ENCODE results near the gene KCTD3.

Gene KCTD3

DNA sequence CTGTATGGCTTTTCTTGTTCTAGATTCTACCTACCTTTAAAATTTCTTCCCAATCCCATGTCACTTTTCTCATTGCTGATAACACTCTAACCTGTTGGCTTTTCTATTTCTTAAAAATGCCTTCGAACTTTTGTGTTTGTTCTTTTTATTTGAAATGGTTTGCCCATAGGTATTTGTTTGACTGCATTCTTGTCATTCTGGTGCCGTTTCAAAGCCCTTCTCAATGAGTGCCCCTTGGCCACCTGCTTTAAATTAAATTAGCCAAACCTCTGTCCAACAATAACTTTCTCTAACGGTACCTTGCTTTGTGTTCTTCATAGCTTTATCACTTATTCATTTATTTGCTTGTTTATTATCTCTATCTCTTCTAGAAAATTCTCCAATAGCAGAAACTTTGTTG, 38.9 kb downstream of the KCTD3 start:
- DNase-seq (ENCODE audit: low read depth): no peak

DNA sequence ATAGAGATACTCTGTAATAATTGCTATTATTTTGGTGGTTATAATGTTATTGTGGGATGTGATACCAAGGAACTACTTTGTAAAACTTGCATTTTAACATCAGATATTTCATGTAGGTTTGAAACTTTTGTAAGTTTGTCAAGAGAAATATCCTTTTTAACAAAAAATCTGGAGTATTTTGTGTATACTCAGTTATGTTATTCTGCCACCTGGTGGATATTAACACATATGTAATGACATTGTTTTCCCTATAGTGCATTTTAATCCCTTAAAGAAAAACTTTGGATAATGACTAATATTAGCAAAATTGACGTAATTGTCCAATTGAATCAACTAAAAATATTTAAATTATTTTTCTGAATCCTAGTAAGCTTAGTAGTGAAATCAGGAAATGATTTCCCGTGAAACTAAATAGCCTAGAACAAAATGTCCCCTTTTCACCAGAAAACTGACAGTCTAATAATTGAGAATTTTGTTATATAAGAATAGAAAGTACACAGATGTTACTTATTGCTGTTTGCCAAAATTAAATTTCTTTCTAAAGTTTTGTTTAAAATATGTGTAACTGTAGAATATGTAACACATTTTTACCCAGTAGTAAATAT, 39.6 kb downstream of the KCTD3 start:
- no peak for DNase-seq (ENCODE audit: low read depth)

GRCh38 chr1:215607412-215607811, 40.3 kb downstream of the KCTD3 start:
- no peak for DNase-seq (ENCODE audit: low read depth)

DNA sequence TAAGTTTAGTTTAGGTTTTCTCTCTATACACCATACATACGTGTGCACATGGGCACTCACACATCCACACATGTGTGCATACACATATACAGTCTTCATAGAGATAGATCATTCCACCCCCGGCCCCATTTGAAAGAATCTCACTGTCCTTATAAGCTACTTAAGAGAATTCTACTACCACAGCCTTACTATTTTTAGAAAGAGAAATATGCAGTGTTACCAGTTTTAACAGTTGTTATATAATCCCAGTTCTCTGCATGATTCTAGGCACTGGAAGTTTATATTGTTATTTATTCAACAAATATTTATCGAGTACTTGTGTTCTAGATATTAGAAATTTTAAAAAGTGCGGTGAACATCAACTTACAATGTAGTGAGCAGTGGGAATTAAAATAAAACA, 41.5 kb downstream of the KCTD3 start:
- no peak for DNase-seq (ENCODE audit: low read depth)

- DNase-seq (ENCODE audit: low read depth): no peak
Observed at GRCh38 chr1:215612391-215612790, 45.3 kb downstream of the KCTD3 start.

GRCh38 chr1:215617979-215618378, 50.9 kb downstream of the KCTD3 start:
- DNase-seq (ENCODE audit: low read depth): no peak

DNA sequence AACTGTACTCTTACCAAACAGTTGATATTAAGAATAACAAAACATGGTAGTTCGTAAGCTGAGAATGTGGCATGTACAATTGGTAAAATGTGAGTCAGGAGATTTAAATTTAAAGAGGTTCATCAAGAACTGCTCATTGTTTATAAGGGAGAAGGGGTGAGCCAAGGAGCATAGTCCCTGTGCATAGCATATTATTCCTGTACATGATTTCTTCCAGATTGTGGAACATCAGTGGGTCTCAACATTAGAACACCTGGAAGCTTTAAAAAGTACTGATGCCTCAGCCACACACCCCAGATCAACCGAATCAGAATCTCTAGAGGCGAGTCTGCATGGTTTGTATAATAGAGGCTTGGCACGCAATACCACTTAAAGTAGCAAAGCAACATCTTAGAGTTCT, 56.1 kb downstream of the KCTD3 start:
- DNase-seq (ENCODE audit: low read depth): no peak

DNA sequence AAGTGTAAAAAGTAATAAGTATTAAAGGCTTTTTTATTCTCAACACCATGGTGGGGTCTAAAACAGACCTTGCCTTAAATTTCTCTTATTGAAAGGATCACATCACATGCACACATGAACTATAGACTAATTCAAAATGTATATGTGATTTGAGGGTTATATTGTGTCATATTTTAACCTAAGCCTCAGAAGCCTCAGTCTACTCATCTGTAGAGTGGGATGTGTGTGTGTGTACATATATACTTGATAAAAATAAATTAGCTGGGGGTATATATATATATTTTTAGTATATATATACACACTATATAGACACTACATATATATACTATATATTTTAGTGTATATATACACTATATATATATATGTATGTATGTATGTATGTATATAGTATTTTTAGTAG, 58.8 kb downstream of the KCTD3 start:
- DNase-seq (ENCODE audit: low read depth): no peak

GRCh38 chr1:215631040-215631439, 63.9 kb downstream of the KCTD3 start:
- DNase-seq (ENCODE audit: low read depth): no peak

- no peak for DNase-seq (ENCODE audit: low read depth)
Observed at GRCh38 chr1:215631489-215631888, 64.4 kb downstream of the KCTD3 start.

GRCh38 chr1:215635827-215636226, 68.7 kb downstream of the KCTD3 start:
- no peak for DNase-seq (ENCODE audit: low read depth)

DNA sequence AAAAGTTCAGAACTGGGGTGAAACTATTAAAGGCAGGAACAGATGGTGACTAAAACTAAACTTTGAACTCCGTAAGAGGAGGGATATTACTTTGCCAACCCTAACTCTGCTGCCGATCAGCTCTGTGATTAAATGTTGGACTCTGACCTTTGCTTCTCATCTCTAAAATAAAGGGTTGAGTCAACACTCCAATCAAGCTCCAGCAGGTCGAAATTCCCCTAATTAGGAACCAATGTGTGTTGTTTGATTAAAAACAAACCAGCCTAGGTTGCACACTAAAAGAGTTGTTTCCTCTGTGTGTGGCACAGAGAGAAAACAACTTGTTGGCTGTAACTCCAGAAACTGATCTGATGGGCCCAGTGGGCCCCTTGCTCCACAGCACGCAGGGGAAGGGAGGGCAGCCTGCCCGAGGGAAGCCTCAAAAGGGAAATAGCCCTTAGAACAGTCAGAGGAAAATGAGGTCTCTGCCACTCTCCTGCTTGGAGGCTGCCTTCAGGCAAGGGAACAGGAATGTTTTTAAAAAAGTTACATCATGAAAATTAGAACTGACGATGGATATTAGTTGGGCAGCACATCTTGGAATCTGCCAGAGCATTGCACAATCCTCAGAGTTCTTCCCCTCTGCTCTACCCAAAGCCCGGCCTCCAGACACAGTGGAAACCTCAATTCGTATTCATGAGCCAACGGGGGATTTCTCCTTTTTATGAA, 69.3 kb downstream of the KCTD3 start:
- DNase-seq (ENCODE audit: low read depth): no peak

- no peak for DNase-seq (ENCODE audit: low read depth)
Observed at GRCh38 chr1:215637041-215637573, 70.0 kb downstream of the KCTD3 start.

DNA sequence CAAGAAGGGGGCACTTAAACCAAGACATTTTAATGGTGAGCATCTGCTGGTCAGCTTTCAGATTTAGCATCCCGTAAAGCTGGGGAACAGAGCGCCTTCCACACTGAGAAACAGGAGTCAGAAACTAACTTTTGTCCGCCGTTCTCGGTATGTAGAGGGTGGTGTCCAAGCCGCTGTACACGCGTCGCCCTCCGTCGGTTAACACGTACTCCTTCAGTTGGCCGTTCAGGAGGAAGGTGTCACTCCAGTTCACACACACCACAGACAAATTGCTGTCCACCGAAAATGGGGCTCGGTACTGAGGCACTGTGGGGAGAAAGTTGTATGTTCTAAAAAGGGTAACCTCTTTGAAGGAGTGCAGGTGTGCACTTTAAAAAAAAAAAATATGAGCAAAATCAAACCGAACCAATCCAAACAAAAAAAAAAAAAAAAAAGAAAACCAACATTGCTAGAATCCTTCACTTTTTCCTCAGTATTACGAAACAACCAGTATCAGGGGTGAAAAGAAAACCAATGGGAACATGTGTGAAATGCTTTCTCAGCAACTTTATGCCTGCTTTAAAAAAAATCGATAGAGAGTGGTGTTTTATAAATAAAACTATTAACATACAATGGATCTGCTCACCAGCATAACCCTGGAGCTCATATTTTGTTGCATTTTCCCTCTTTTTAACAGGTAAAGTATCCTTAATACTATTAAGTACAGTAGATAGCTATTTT, 73.5 kb downstream of the KCTD3 start:
- no peak for DNase-seq (ENCODE audit: low read depth)

DNA sequence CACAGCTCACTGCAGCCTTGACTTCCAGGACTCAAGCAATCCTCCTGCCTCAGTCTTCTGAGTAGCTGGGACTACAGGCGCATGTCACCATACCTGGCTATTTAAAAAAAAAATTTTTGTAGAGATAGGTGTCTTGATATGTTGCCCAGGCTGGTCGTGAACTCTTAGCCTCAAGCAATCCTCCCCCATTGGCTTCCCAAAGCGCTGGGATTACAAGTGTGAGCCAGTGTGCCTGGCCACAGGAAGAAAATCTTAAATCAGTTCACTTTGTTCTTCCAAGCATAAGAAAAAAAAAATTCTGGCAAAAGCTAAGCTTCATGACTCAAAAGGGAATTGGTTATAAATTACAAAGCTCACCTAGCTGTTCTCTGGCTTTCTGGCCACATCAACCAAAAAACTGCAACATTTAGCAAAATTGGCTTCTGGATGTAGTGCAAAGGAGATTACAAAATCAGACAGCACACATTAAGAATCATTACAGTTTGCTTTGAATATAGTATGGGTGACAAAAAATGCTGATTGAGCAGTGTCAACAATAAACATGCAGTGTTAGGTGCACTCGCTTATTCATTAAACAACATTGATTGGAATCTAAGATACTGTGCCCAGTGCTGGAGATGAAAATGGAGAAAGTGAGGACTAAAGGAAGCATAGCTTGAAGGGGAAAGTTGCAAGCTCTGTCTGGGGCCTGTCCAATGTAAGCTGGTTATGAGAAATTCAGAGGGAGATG, 76.7 kb downstream of the KCTD3 start:
- no peak for DNase-seq (ENCODE audit: low read depth)

- no peak for DNase-seq (ENCODE audit: low read depth)
Observed at GRCh38 chr1:215645182-215645581, 78.1 kb downstream of the KCTD3 start.

- no peak for DNase-seq (ENCODE audit: low read depth)
Observed at GRCh38 chr1:215645861-215646260, 78.8 kb downstream of the KCTD3 start.

DNA sequence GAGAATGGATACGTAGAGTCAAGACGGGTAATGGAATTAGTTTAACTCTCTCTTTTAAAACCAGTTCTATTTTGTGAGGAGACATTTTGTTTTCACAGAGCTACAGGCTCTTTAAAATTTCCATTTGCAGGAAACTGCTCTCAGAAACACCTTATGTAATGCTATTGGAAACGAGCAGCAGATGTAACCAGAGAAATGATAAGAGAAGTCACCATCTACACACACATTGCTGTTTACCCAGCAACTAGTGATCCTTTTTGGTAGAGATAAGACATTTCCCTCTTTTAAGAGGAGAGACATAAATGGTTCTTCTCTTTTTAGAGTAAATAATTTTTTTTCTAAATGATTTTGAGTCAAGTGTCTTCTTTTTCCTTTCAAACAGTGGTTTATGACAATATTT, 80.6 kb downstream of the KCTD3 start:
- DNase-seq (ENCODE audit: low read depth): no peak

GRCh38 chr1:215648957-215649356, 81.9 kb downstream of the KCTD3 start:
- no peak for DNase-seq (ENCODE audit: low read depth)

DNA sequence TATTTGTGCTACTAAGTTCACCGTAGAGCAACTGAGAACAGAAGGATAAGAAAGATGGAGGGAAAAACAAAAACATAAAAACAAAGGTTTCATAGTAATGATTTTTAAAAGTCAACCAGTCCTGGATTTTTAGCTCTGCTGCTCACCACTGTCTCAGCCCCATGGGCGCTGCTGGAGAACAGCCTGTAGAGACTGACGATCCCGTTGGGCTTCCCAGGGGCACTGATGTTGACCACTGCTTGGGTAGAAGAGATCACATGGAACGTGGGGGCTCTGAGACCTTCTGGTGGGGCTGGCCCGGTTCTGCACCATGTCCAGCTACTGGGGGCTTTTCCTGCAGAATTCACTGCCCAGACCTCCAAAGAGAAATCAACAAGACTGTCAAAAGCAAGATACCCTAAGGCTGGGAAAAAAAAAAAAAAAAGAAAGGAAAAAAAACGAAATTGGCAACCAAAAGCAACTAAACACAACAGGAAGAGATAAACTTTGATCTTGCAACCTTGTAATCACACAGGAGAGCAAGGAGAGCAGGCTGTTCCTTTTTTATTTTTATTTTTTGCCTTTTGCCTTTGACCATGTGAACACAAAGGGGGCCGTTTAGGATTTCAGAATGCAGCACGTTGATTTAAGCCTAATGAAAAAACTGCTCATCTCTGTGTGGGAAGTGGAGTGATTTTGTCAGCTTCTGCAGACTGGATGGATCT, 83.5 kb downstream of the KCTD3 start:
- no peak for DNase-seq (ENCODE audit: low read depth)

- DNase-seq (ENCODE audit: low read depth): no peak
Observed at GRCh38 chr1:215651867-215652266, 84.8 kb downstream of the KCTD3 start.

DNA sequence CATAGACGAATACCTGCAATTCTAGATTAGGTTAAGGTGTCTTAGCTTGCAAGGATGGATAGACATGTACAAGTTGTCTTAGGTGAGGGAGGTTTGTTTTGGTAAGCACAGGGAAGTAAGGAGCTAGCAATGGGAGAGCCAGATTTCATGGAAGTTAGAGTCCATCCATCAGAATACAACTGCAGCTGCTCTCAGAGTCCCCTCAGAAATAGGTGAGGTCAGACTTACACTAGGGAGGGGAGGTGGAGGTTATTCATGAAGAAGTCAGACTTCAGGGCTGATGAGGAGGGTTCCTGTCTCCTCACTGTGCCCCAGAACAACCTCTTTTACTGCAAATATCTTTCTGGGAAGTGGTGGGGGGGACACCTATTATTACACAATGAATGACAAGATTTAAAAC, 85.3 kb downstream of the KCTD3 start:
- DNase-seq (ENCODE audit: low read depth): no peak

Measured in T follicular helper cell (primary cell).